Stomach (tissue), 9 donors: ENCODE results near the gene LPGAT1. TPM values are rescaled to one million over a fixed set of nuclear protein-coding genes. Genes with fewer than 3 reads are reported as not detected.

Experiments used
- DNase-seq, 2 donors: peaks; one replicate each; pipeline versions ENCODE4 v3.0.0 to v3.0.0-alpha.2; 2013 to 2019
- H3K27ac ChIP-seq, 5 donors: fragments of 200-600 bp in 4 of 5; sonication (generic) in 4 of 5; one replicate each; pipeline ENCODE4 v1.5.1; 2013 to 2019; ENCODE audit warnings: mild to moderate bottlenecking in 1 of 5, moderate library complexity in 1 of 5
- H3K27me3 ChIP-seq, 3 donors: fragments of 200-600 bp; sonication (generic); one replicate each; pipeline ENCODE4 v1.5.1; 2017 to 2019; ENCODE audit warnings: mixed run types in 1 of 3
- H3K36me3 ChIP-seq, 4 donors: fragments of 200-600 bp; sonication (generic); 1 replicate in 3 of 4; 2 replicates in 1 of 4; pipeline ENCODE4 v1.5.1; 2016 to 2019
- H3K4me1 ChIP-seq, 4 donors: fragments of 200-600 bp; sonication (generic); one replicate each; pipeline ENCODE4 v1.5.1; 2016 to 2019
- H3K4me3 ChIP-seq, 4 donors: fragments of 200-600 bp; sonication (generic) in 3 of 4; one replicate each; pipeline ENCODE4 v1.5.1; 2016 to 2019; ENCODE audit warnings: mild to moderate bottlenecking in 1 of 4
- H3K9me3 ChIP-seq, 4 donors: fragments of 200-600 bp; sonication (generic); one replicate each; pipeline ENCODE4 v1.5.1; 2016 to 2019
- EP300 ChIP-seq: sonication (generic); formaldehyde crosslinking; IDR thresholded peaks from one replicate; pipeline ENCODE4 v1.6.1; 2017; ENCODE audit warnings: antibody characterized with exemption
- POLR2A ChIP-seq, 4 donors: fragments of 450-650 bp; IDR thresholded peaks; one replicate each; pipeline ENCODE4 v1.6.1; 2016; ENCODE audit warnings: antibody characterized with exemption in 4 of 4, control low read depth in 2 of 4, mild to moderate bottlenecking in 1 of 4, moderate library complexity in 1 of 4
- POLR2AphosphoS5 ChIP-seq, 3 donors: sonication (generic); formaldehyde crosslinking; IDR thresholded peaks; one replicate each; pipeline ENCODE4 v1.6.1; 2016; ENCODE audit warnings: antibody characterized with exemption in 3 of 3
- WGBS, 5 donors: extraction: QIAGEN DNeasy Blood & Tissue Kit in 3 of 5; methylation state at CpG; one replicate each; pipeline versions ENCODE4 v1.1.5 to v1.1.7; 2013 to 2018; 5-methylcytosine and 5-hydroxymethylcytosine counted together
- intact Hi-C: fragments of 100-400 bp; cut with DNase I; formaldehyde crosslinking; loops from one replicate; pipeline ENCODE4 v1.15.1; 2023; ENCODE audit warnings: low total_unique reads
- polyA plus RNA-seq, 3 donors: library from polyadenylated mRNA; stranded (reverse); fragments of 200-250 nt; gene quantifications; one replicate each; pipeline ENCODE4 v1.2.3, GENCODE V29; 2013
- total RNA-seq, 5 donors: library from RNA; depleted of rRNA; stranded (reverse); fragments of >200 nt; gene quantifications; one replicate each; pipeline versions ENCODE4 v1.1.0 to v1.2.3, GENCODE V29; 2014 to 2016
- TF ChIP-seq, protein P1 (sequence below), 7 experiments: fragments of 450-650 bp in 4 of 7; fragments of 200-600 bp in 3 of 7; sonication (generic) in 3 of 7; IDR thresholded peaks; one replicate each; pipeline ENCODE4 v1.5.1; 2016 to 2019; ENCODE audit warnings: antibody characterized with exemption in 7 of 7, control low read depth in 2 of 7, mild to moderate bottlenecking in 1 of 7
- donor health status: healthy with polysubstance abuse.
- donor health status: Bipolar disorder and iron deficiency.
- donor health status: healthy.

The LPGAT1 gene
- total and polyA plus RNA-seq, 8 donors: 2.9 to 59.3 (median 5.1) TPM

DNA sequence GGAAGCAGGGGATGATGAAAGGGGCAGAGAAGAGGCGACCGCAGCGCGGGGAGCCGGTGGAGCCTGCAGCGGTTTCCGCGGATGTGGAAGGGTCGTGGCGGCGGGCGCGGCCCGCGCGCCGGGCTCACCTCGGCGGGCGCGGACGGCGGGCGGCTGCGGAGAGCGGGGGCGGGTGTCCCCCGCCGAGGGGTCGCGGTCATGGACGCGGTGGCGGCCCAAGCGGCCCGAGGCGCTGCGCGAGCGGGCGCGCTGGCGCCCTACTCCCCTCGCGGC lies 572 bp downstream of the LPGAT1 start:
- Histone ChIP-seq H3K4me1 (peaks cover 0 to 59% (median 30%) of the 10 kb centered on the region in 4 donors), H3K27me3 (no peaks in the 10 kb centered on the region), H3K4me3 (peak overlapping the region; percentile 75 to 92 (median 87)), H3K27ac (peak overlapping the region; percentile 86 to 93 (median 89)), H3K36me3 (peaks cover 0 to 7% (median 0%) of the 10 kb centered on the region in 4 donors), H3K9me3 (no peaks in the 10 kb centered on the region)
- 0 to 1% (median 1%) methylated on average over 15 to 44 of the region's 45 CpGs for WGBS, 5 donors
- TF ChIP-seq POLR2AphosphoS5 (IDR thresholded peaks at IDR 0.05) (no peak), EP300 (no peak), POLR2A (IDR thresholded peaks at IDR 0.05) (no peak)
- TF ChIP-seq, protein P1, sequence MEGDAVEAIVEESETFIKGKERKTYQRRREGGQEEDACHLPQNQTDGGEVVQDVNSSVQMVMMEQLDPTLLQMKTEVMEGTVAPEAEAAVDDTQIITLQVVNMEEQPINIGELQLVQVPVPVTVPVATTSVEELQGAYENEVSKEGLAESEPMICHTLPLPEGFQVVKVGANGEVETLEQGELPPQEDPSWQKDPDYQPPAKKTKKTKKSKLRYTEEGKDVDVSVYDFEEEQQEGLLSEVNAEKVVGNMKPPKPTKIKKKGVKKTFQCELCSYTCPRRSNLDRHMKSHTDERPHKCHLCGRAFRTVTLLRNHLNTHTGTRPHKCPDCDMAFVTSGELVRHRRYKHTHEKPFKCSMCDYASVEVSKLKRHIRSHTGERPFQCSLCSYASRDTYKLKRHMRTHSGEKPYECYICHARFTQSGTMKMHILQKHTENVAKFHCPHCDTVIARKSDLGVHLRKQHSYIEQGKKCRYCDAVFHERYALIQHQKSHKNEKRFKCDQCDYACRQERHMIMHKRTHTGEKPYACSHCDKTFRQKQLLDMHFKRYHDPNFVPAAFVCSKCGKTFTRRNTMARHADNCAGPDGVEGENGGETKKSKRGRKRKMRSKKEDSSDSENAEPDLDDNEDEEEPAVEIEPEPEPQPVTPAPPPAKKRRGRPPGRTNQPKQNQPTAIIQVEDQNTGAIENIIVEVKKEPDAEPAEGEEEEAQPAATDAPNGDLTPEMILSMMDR (IDR thresholded peaks at IDR 0.05): no peak
- no peak for DNase-seq
- intact Hi-C loops: loop anchor here (5.0 kb wide), 1 partner anchor 148 kb away; no protein-coding TSS in a partner anchor

DNA sequence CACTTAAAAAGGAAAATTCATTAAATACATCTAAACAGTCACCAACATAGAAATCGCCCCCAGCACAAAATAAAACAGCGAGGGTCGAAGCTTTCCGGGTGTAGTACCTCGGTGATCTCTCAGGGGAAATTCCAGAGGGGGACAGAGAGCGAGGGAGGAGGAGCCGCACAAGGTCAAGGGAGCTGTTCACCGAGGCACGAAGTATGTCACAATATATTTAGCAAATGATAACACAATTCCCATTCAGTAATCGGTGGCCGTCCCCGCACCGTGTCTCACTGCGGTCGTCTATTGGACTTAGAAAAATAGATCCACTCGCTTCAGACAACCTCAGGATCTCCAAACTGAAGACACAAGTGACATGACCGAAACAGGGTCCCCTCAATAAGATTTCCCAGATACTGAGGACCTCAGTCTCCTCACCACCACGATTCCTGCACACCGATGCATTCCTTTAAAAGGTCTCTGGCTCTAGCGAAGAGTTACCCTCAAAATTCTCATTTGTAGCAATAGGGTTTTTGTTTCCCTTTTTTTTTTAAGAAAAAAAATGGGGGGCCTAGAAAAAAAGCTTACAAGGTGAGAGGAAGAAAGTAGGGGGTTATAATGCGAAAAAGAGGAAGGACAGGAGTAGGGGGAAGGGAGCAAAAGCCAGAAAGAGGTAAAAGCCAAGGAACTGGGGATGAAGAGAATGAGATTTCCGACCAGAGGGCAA lies 1.1 kb downstream of the LPGAT1 start:
- Histone ChIP-seq H3K4me3 (peak overlapping the region; percentile 75 to 92 (median 87)), H3K4me1 (peaks cover 0 to 59% (median 30%) of the 10 kb centered on the region in 4 donors), H3K36me3 (peaks cover 0 to 8% (median 0%) of the 10 kb centered on the region in 4 donors), H3K27ac (peak overlapping the region; percentile 86 to 93 (median 89)), H3K9me3 (no peaks in the 10 kb centered on the region), H3K27me3 (no peaks in the 10 kb centered on the region)
- TF ChIP-seq POLR2AphosphoS5 (IDR thresholded peaks at IDR 0.05): no peak
- TF ChIP-seq, protein P1 (IDR thresholded peaks at IDR 0.05): no peak
- no peak for TF ChIP-seq POLR2A (IDR thresholded peaks at IDR 0.05)
- no peak for TF ChIP-seq EP300
- 45 to 63% (median 55%) methylated on average over 22 of the region's 22 CpGs for WGBS, 5 donors
- intact Hi-C loops: loop anchor here (5.0 to 10.0 kb wide), 2 partner anchors 125 to 147 kb away; no protein-coding TSS in a partner anchor
- DNase-seq: peak in 1 of 2 donors; percentile 48

DNA sequence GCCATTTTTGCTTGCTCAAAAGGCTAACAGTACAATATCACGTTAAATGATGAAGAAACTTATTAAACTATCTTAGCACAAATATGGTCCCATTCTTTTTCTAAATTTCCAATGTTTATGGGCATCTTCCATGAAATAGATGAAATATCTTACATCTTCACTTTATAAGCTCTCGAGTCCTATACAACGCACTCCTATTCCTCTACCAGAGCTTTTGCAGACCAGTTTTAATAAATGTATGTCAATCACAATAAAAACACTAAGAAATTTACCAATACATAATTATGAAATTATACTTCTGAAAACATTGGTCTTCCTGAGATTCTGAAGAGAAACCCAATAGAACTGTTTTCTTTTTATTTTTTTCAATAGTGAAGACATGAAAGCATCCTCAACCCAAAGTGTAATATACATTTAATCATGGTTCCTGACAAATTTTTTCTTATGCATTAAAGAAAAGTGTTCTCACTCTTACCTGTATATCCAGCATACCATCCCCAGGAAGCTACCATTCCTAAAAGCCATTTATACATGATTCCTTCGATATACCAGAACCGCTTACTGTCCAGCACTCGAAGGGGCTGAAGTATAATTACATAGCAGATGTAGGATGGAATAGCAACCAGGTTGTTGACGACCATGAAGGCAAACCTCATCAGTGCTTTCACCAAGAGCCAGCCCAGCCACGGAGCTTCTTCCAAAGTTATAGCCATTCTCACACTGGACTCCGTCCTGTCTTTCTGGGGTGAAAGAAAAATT lies 1.8 kb downstream of the LPGAT1 start:
- peak in 1 of 2 donors; percentile 11 for DNase-seq
- peaks cover 0 to 59% (median 30%) of the 10 kb centered on the region in 4 donors for H3K4me1 ChIP-seq
- intact Hi-C loops: loop anchor here (10.0 kb wide), 1 partner anchor 124 kb away; no protein-coding TSS in a partner anchor
- no peaks in the 10 kb centered on the region for H3K9me3 ChIP-seq
- peak overlapping the region in 1 of 5 donors; percentile 93 for H3K27ac ChIP-seq
- H3K4me3 ChIP-seq: peak overlapping the region; percentile 75 to 92 (median 87)
- no peaks in the 10 kb centered on the region for H3K27me3 ChIP-seq
- 84 to 89% (median 87%) methylated on average over 9 of the region's 9 CpGs for WGBS, 5 donors
- H3K36me3 ChIP-seq: peaks cover 0 to 15% (median 2%) of the 10 kb centered on the region in 4 donors
- TF ChIP-seq, protein P1 (IDR thresholded peaks at IDR 0.05): no peak
- TF ChIP-seq EP300 (no peak), POLR2A (IDR thresholded peaks at IDR 0.05) (no peak), POLR2AphosphoS5 (IDR thresholded peaks at IDR 0.05) (no peak)

DNA sequence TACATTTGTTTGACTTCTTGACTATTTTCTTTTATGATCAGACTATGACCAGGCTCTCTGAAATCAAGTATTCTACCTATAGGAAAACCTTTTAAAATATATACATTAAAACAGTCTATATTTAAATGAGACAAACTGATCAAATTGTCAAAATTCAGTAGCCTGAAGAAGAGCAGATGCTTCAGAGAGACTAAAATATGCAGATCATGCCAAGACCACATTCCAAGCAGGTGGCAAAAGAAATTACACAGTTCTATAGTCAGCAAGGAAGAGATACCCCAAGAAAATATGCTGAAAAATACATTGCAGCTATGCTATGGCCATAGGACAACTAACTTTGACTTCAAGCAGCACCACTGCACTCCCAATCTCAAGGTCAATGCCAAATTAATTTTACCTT lies 3.5 kb downstream of the LPGAT1 start:
- Histone ChIP-seq H3K4me1 (peaks cover 0 to 51% (median 25%) of the 10 kb centered on the region in 4 donors), H3K9me3 (no peaks in the 10 kb centered on the region), H3K27ac (no peak overlapping the region), H3K27me3 (no peaks in the 10 kb centered on the region), H3K36me3 (peaks cover 0 to 17% (median 2%) of the 10 kb centered on the region in 4 donors), H3K4me3 (no peak overlapping the region)
- TF ChIP-seq EP300 (no peak), POLR2A (IDR thresholded peaks at IDR 0.05) (no peak)
- intact Hi-C loops: loop anchor here (10.0 kb wide), 1 partner anchor 122 kb away; no protein-coding TSS in a partner anchor
- DNase-seq: no peak
